Measurements from ENCODE around the gene C12orf42.

Gene C12orf42

GRCh38 chr12:103495469-103496456 is at the start of gene C12orf42:
TSS of gene C12orf42 (minus strand) at chr12:103495968. CDS start at chr12:103478426, 17,542 bp downstream.
- DNase-seq (ENCODE audit: low read depth, low spot score) = peak; percentile 63

GRCh38 chr12:103542078-103542477 is 46.3 kb upstream of the C12orf42 start:
- no peak for DNase-seq (ENCODE audit: low read depth, low spot score)

- no peak for DNase-seq (ENCODE audit: low read depth, low spot score)
These were observed 44.6 kb upstream of the C12orf42 start for GRCh38 chr12:103540319-103540718.

GRCh38 chr12:103538397-103538796 is 42.6 kb upstream of the C12orf42 start:
- no peak for DNase-seq (ENCODE audit: low read depth, low spot score)

- DNase-seq (ENCODE audit: low read depth, low spot score) = no peak
These were observed 34.7 kb upstream of the C12orf42 start for GRCh38 chr12:103530307-103531066.

GRCh38 chr12:103529306-103529705 is 33.5 kb upstream of the C12orf42 start:
- no peak for DNase-seq (ENCODE audit: low read depth, low spot score)

GRCh38 chr12:103524238-103524875 is 28.6 kb upstream of the C12orf42 start:
- DNase-seq (ENCODE audit: low read depth, low spot score) = peak; percentile 37

GRCh38 chr12:103523771-103524170 is 28.0 kb upstream of the C12orf42 start:
- no peak for DNase-seq (ENCODE audit: low read depth, low spot score)

GRCh38 chr12:103520686-103521215 is 25.0 kb upstream of the C12orf42 start:
- no peak for DNase-seq (ENCODE audit: low read depth, low spot score)

- no peak for DNase-seq (ENCODE audit: low read depth, low spot score)
These were observed 23.9 kb upstream of the C12orf42 start for GRCh38 chr12:103519632-103520031.

GRCh38 chr12:103518899-103519298 is 23.1 kb upstream of the C12orf42 start:
- no peak for DNase-seq (ENCODE audit: low read depth, low spot score)

- DNase-seq (ENCODE audit: low read depth, low spot score) = no peak
These were observed 21.4 kb upstream of the C12orf42 start for GRCh38 chr12:103517161-103517560.

- DNase-seq (ENCODE audit: low read depth, low spot score) = no peak
These were observed 19.6 kb upstream of the C12orf42 start for GRCh38 chr12:103515341-103515740.

- DNase-seq (ENCODE audit: low read depth, low spot score) = no peak
These were observed 18.1 kb upstream of the C12orf42 start for GRCh38 chr12:103513875-103514274.

GRCh38 chr12:103505371-103506236 is 9.8 kb upstream of the C12orf42 start:
- no peak for DNase-seq (ENCODE audit: low read depth, low spot score)

GRCh38 chr12:103504606-103505005 is 8.8 kb upstream of the C12orf42 start:
- DNase-seq (ENCODE audit: low read depth, low spot score) = no peak

- DNase-seq (ENCODE audit: low read depth, low spot score) = peak; percentile 48
These were observed 8.0 kb upstream of the C12orf42 start for GRCh38 chr12:103503546-103504480.

- DNase-seq (ENCODE audit: low read depth, low spot score) = no peak
These were observed 5.7 kb upstream of the C12orf42 start for GRCh38 chr12:103501447-103501846.

GRCh38 chr12:103499571-103499970 is 3.8 kb upstream of the C12orf42 start:
- no peak for DNase-seq (ENCODE audit: low read depth, low spot score)

GRCh38 chr12:103498990-103499389 is 3.2 kb upstream of the C12orf42 start:
- DNase-seq (ENCODE audit: low read depth, low spot score) = no peak

Data from ELF-1 (cell line).